Uterus (tissue), 4 donors: ENCODE data around the gene FRRS1L. TPM values are rescaled to one million over a fixed set of nuclear protein-coding genes. Genes with fewer than 3 reads are reported as not detected.

Experiments used
- DNase-seq, 2 donors: peaks; one replicate each; pipeline ENCODE4 v3.0.0-alpha.2; 2019 to 2020
- H3K27ac ChIP-seq, 2 donors: fragments of 200-600 bp; sonication (generic); 1 replicate in 1 of 2; 2 replicates in 1 of 2; pipeline ENCODE4 v1.5.1; 2016 to 2018
- H3K27me3 ChIP-seq, 2 donors: fragments of 200-600 bp; sonication (generic); one replicate each; pipeline ENCODE4 v1.5.1; 2018 to 2019; ENCODE audit warnings: control low read depth in 1 of 2
- H3K36me3 ChIP-seq, 2 donors: fragments of 200-600 bp; sonication (generic); one replicate each; pipeline ENCODE4 v1.5.1; 2019; ENCODE audit warnings: control low read depth in 1 of 2
- H3K4me1 ChIP-seq, 2 donors: fragments of 200-600 bp; sonication (generic); one replicate each; pipeline ENCODE4 v1.5.1; 2018 to 2019; ENCODE audit warnings: control low read depth in 1 of 2
- H3K4me3 ChIP-seq, 2 donors: fragments of 200-600 bp; sonication (generic); 1 replicate in 1 of 2; 2 replicates in 1 of 2; pipeline ENCODE4 v1.5.1; 2018 to 2019; ENCODE audit warnings: mild to moderate bottlenecking in 1 of 2
- H3K9me3 ChIP-seq, 2 donors: fragments of 200-600 bp; sonication (generic); one replicate each; pipeline ENCODE4 v1.5.1; 2019; ENCODE audit warnings: control low read depth in 1 of 2
- CTCF ChIP-seq, 4 experiments: fragments of 200-600 bp in 2 of 4; fragments of 450-650 bp in 2 of 4; sonication (generic) in 2 of 4; IDR thresholded peaks; one replicate each; pipeline ENCODE4 v1.5.1; 2016 to 2019; ENCODE audit warnings: antibody characterized with exemption in 4 of 4, mild to moderate bottlenecking in 2 of 4, moderate library complexity in 1 of 4
- POLR2A ChIP-seq, 2 donors: fragments of 450-650 bp; IDR thresholded peaks; one replicate each; pipeline ENCODE4 v1.6.1; 2016; ENCODE audit warnings: antibody characterized with exemption in 2 of 2, mild to moderate bottlenecking in 1 of 2, moderate library complexity in 1 of 2
- intact Hi-C: fragments of 100-400 bp; cut with DNase I; formaldehyde crosslinking; loops from one replicate; pipeline ENCODE4 v1.15.1; 2023; ENCODE audit warnings: low total_unique reads
- total RNA-seq, 4 donors: library from RNA; depleted of rRNA in 3 of 4; stranded (reverse); fragments of >200 nt in 3 of 4; gene quantifications; one replicate each; pipeline versions ENCODE4 v1.1.0 to v1.2.4, GENCODE V29; 2014 to 2023
- donor health status: DM: yes; HTN: yes; CAD: no.

The FRRS1L gene
- total RNA-seq, 4 donors from 2014 or later, result under 0.01 to 10.9 (median 10.1) TPM

DNA sequence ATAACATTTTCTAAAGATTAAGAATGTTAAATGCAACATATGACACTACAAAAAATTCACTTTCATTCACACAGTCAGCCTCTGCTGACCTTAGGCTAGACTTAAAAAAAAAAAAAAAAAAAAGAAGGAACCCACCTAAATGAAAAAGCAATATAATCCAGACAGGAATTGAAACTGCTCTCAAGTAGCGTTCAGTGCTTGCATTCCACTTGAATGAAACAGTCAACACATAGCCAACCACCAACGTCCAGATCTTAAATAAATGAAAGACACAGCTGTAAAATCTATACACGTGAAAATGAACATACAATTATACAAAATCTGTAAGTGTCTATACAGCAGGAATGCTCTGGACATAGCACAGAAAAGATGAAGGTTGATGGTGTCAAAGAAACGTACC lies 58.7 kb downstream of the FRRS1L start:
- no peak overlapping the region for H3K4me3 ChIP-seq

DNA sequence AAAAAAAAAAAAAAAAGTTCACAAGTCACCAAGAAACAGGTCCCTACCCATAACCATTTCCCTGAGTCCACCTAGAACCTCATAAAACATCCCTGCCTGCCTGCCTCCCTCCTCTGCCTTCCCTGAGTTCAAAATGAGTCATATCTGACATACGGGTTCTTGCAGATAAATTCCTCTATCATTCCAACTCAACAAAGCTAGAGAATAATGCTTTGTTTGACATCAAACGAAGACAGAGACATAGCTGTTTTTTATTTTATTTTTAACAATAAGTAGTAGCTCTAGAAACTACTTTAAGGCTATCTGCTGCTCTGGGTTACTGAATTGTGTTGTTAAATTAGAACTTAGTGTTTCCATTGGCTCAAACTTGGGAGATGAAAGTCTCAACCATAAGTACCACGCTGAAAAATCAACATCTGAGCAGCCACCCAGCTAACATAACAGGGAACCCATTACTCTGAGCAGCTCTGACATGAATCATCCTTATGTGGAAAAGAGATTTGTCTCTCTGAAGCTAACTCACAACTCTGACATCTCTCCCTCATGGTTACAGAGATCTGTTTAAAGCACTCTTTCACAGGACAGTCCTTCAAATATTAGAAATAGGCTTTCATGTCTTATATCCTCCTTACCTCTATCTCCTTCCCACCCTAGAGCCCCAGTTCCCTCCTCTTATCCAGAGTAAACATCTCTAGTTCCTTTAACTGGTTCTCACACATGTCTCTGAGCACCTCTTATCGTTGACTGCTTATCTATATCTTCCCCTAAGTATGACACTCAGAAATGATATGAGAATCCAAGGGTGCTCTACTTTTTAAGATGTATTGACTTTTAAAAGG lies 59.4 kb downstream of the FRRS1L start:
- Histone ChIP-seq H3K27ac (peak overlapping the region; percentile 78 to 87), H3K27me3 (no peaks in the 10 kb centered on the region), H3K9me3 (no peaks in the 10 kb centered on the region), H3K4me3 (no peak overlapping the region), H3K4me1 (peaks cover 0 to 5% of the 10 kb centered on the region in 2 donors), H3K36me3 (no peaks in the 10 kb centered on the region)
- intact Hi-C loops, result no loop called here
- DNase-seq, result peak in 1 of 2 donors; percentile 41
- TF ChIP-seq CTCF (IDR thresholded peaks at IDR 0.05) (no peak), POLR2A (IDR thresholded peaks at IDR 0.05) (no peak)

More for the DNA sequence above, 58.7 kb downstream of the FRRS1L start:
- no peaks in the 10 kb centered on the region for H3K27me3 ChIP-seq
- no peaks in the 10 kb centered on the region for H3K9me3 ChIP-seq
- H3K27ac ChIP-seq, result peak overlapping the region; percentile 78 to 87
- H3K36me3 ChIP-seq, result no peaks in the 10 kb centered on the region
- no peak for TF ChIP-seq POLR2A (IDR thresholded peaks at IDR 0.05)
- no peak for TF ChIP-seq CTCF (IDR thresholded peaks at IDR 0.05)
- H3K4me1 ChIP-seq, result peaks cover 0 to 5% of the 10 kb centered on the region in 2 donors
- no peak for DNase-seq
- intact Hi-C loops, result no loop called here

- Histone ChIP-seq H3K27me3 (no peaks in the 10 kb centered on the region), H3K9me3 (no peaks in the 10 kb centered on the region), H3K4me1 (peaks cover 10 to 19% of the 10 kb centered on the region in 2 donors), H3K4me3 (no peak overlapping the region), H3K27ac (peak overlapping the region; percentile 73 to 92), H3K36me3 (no peaks in the 10 kb centered on the region)
- DNase-seq, result no peak
- intact Hi-C loops, result no loop called here
- no peak for TF ChIP-seq CTCF (IDR thresholded peaks at IDR 0.05)
- TF ChIP-seq POLR2A (IDR thresholded peaks at IDR 0.05), result no peak
Observed at GRCh38 chr9:109101810-109102209, 65.2 kb downstream of the FRRS1L start.

DNA sequence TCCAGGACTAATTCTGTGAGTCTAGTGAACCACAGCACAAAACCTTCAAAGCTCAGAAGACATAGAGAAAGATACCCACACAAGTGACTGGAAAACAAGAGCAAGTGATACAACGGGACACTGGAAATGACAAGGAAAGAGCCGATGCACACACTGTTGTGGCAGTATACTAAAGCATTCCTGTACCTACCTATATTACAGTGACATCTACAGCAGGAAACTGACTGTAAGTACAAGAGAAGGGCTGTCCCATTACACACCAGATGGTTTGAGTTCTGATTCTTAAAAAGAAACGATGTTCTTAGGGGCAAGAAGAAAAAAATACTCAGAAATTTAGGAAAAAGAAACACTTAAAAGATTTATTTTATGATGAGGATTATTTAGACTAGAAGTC lies 65.8 kb downstream of the FRRS1L start:
- intact Hi-C loops, result no loop called here
- no peaks in the 10 kb centered on the region for H3K9me3 ChIP-seq
- no peak overlapping the region for H3K4me3 ChIP-seq
- H3K36me3 ChIP-seq, result no peaks in the 10 kb centered on the region
- no peak for DNase-seq
- peaks cover 10 to 23% of the 10 kb centered on the region in 2 donors for H3K4me1 ChIP-seq
- TF ChIP-seq CTCF (IDR thresholded peaks at IDR 0.05), result no peak
- no peak for TF ChIP-seq POLR2A (IDR thresholded peaks at IDR 0.05)
- H3K27me3 ChIP-seq, result no peaks in the 10 kb centered on the region
- H3K27ac ChIP-seq, result peak overlapping the region; percentile 73 to 92

DNA sequence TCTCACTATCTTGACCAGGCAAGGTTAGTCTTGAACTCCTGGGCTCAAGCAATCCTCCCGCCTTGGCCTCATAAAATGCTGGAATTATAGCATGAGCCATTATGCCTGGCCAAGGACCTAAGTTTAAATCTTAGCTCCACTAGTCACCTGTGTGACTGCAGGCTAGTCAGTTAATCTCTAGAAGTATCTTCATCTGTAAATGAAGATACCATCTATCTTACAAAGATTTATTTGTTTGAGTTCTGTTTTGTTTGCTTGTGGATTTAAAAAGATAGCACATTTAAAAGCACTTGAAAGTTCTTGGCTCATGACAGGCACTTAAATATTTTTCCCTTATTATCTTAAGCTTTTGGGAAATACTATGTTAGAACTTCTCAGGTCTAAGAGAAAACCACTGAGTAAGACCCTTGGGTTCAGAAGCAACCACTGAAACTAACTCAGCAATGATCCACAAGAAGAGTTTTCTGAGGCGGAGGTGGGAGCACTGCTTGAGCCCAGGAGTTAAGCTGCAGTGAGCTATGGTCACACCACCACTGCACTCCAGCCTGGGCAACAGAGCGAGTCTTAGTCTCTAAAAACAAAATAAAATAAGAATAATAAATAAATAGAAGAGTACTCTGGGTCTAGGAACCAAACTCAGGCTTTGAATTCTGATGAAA lies 66.4 kb downstream of the FRRS1L start:
- no peak for DNase-seq
- Histone ChIP-seq H3K27me3 (no peaks in the 10 kb centered on the region), H3K27ac (peak overlapping the region; percentile 73 to 92), H3K4me3 (no peak overlapping the region), H3K4me1 (peaks cover 10 to 23% of the 10 kb centered on the region in 2 donors), H3K9me3 (no peaks in the 10 kb centered on the region), H3K36me3 (no peaks in the 10 kb centered on the region)
- TF ChIP-seq CTCF (IDR thresholded peaks at IDR 0.05) (no peak), POLR2A (IDR thresholded peaks at IDR 0.05) (no peak)
- intact Hi-C loops, result no loop called here
